ENCODE data around the gene PHRF1.
A peak's percentile ranks its signal among the peaks of the same experiment; 100 is the strongest.
"Not testable (repeated sequence)": the region's sequence is repeated elsewhere in the genome, so short reads cannot be mapped to it uniquely, and the experiment has no call there.

The PHRF1 gene

GRCh38 chr11:567629-568292 is 8.5 kb upstream of the PHRF1 start:
- H3K27me3 Mint-ChIP-seq = peaks cover 16% of the 10 kb centered on the region
- DNase-seq = no peak
- peak overlapping the region; percentile 83 for H3K4me3 Mint-ChIP-seq
- peaks cover 16% of the 10 kb centered on the region for H3K36me3 Mint-ChIP-seq
- no peaks in the 10 kb centered on the region for H3K9me3 Mint-ChIP-seq
- peak overlapping the region; percentile 71 for H3K27ac Mint-ChIP-seq
- CTCF ChIA-PET = interaction anchor here (0.6 kb wide), 1 partner anchor 86 kb away, joined by 3 read pairs; no protein-coding TSS in a partner anchor
- peaks cover 25% of the 10 kb centered on the region for H3K4me1 Mint-ChIP-seq

- no peaks in the 10 kb centered on the region for H3K9me3 Mint-ChIP-seq
- peaks cover 16% of the 10 kb centered on the region for H3K27me3 Mint-ChIP-seq
- peak overlapping the region; percentile 82 for H3K4me3 Mint-ChIP-seq
- peak; percentile 96 for DNase-seq
- CTCF ChIA-PET = interaction anchor here (0.6 kb wide), 1 partner anchor 87 kb away, joined by 3 read pairs; no protein-coding TSS in a partner anchor
- H3K27ac Mint-ChIP-seq = peak overlapping the region; percentile 84
- peaks cover 15% of the 10 kb centered on the region for H3K36me3 Mint-ChIP-seq
- H3K4me1 Mint-ChIP-seq = peaks cover 27% of the 10 kb centered on the region
These were observed 7.7 kb upstream of the PHRF1 start for GRCh38 chr11:568306-569157.

- CTCF ChIA-PET = no interaction called here
- Mint-ChIP-seq H3K4me3 (peak overlapping the region; percentile 82), H3K9me3 (no peaks in the 10 kb centered on the region), H3K27me3 (peaks cover 20% of the 10 kb centered on the region), H3K4me1 (peaks cover 32% of the 10 kb centered on the region), H3K36me3 (peaks cover 11% of the 10 kb centered on the region), H3K27ac (peak overlapping the region; percentile 84)
- DNase-seq = no peak
These were observed 6.9 kb upstream of the PHRF1 start for GRCh38 chr11:569158-569885.

GRCh38 chr11:571802-572185 is 4.5 kb upstream of the PHRF1 start:
- no peak for DNase-seq
- peaks cover 4% of the 10 kb centered on the region for H3K36me3 Mint-ChIP-seq
- CTCF ChIA-PET = no interaction called here
- peaks cover 28% of the 10 kb centered on the region for H3K27me3 Mint-ChIP-seq
- peaks cover 35% of the 10 kb centered on the region for H3K4me1 Mint-ChIP-seq
- no peak overlapping the region for H3K27ac Mint-ChIP-seq
- no peaks in the 10 kb centered on the region for H3K9me3 Mint-ChIP-seq
- no peak overlapping the region for H3K4me3 Mint-ChIP-seq

- peaks cover 5% of the 10 kb centered on the region for H3K36me3 Mint-ChIP-seq
- peaks cover 28% of the 10 kb centered on the region for H3K27me3 Mint-ChIP-seq
- H3K4me3 Mint-ChIP-seq = no peak overlapping the region
- CTCF ChIA-PET = no interaction called here
- peaks cover 38% of the 10 kb centered on the region for H3K4me1 Mint-ChIP-seq
- H3K9me3 Mint-ChIP-seq = no peaks in the 10 kb centered on the region
- DNase-seq = no peak
- H3K27ac Mint-ChIP-seq = no peak overlapping the region
These were observed 3.0 kb upstream of the PHRF1 start for GRCh38 chr11:573146-573759.

GRCh38 chr11:574031-574570 is 2.2 kb upstream of the PHRF1 start:
- Mint-ChIP-seq H3K4me3 (peak overlapping the region; percentile 89), H3K27me3 (peaks cover 26% of the 10 kb centered on the region), H3K4me1 (peaks cover 45% of the 10 kb centered on the region), H3K27ac (peak overlapping the region; percentile 79)
- DNase-seq = peak; percentile 43
- H3K9me3 Mint-ChIP-seq, H3K36me3 Mint-ChIP-seq, CTCF ChIA-PET: not testable (repeated sequence)

GRCh38 chr11:574632-575312 is 1.5 kb upstream of the PHRF1 start:
- H3K4me1 Mint-ChIP-seq = peaks cover 49% of the 10 kb centered on the region
- peak overlapping the region; percentile 89 for H3K4me3 Mint-ChIP-seq
- peaks cover 22% of the 10 kb centered on the region for H3K27me3 Mint-ChIP-seq
- H3K36me3 Mint-ChIP-seq = peaks cover 5% of the 10 kb centered on the region
- DNase-seq = peak; percentile 50
- no peaks in the 10 kb centered on the region for H3K9me3 Mint-ChIP-seq
- CTCF ChIA-PET = interaction anchor here (1.1 to 1.6 kb wide), 2 partner anchors 9 to 19 kb away, joined by 4 to 5 read pairs; no protein-coding TSS in a partner anchor
- peak overlapping the region; percentile 70 for H3K27ac Mint-ChIP-seq

GRCh38 chr11:575313-575995 is 816 bp upstream of the PHRF1 start:
- Mint-ChIP-seq H3K4me3 (peak overlapping the region; percentile 89), H3K27ac (peak overlapping the region; percentile 70), H3K4me1 (peaks cover 50% of the 10 kb centered on the region), H3K36me3 (peaks cover 5% of the 10 kb centered on the region), H3K27me3 (peaks cover 17% of the 10 kb centered on the region), H3K9me3 (no peaks in the 10 kb centered on the region)
- CTCF ChIA-PET = interaction anchor here (0.9 to 1.6 kb wide), 3 partner anchors 9 to 38 kb away, joined by 3 to 5 read pairs (median 4); no protein-coding TSS in a partner anchor
- DNase-seq = no peak

- Mint-ChIP-seq H3K4me3 (peak overlapping the region; percentile 90), H3K4me1 (peaks cover 54% of the 10 kb centered on the region), H3K9me3 (no peaks in the 10 kb centered on the region), H3K27me3 (peaks cover 12% of the 10 kb centered on the region), H3K36me3 (peaks cover 15% of the 10 kb centered on the region), H3K27ac (peak overlapping the region; percentile 87)
- CTCF ChIA-PET = no interaction called here
- peak; percentile 39 for DNase-seq
These were observed 741 bp downstream of the PHRF1 start for GRCh38 chr11:576811-577610.

GRCh38 chr11:577611-577894 is 1.3 kb downstream of the PHRF1 start:
- H3K9me3 Mint-ChIP-seq = no peaks in the 10 kb centered on the region
- peaks cover 54% of the 10 kb centered on the region for H3K4me1 Mint-ChIP-seq
- peaks cover 12% of the 10 kb centered on the region for H3K27me3 Mint-ChIP-seq
- CTCF ChIA-PET = interaction anchor here (1.5 kb wide), 1 partner anchor 10 kb away, joined by 3 read pairs; no protein-coding TSS in a partner anchor
- DNase-seq = no peak
- H3K27ac Mint-ChIP-seq = peak overlapping the region; percentile 87
- H3K36me3 Mint-ChIP-seq = peaks cover 17% of the 10 kb centered on the region
- H3K4me3 Mint-ChIP-seq = peak overlapping the region; percentile 90

- Mint-ChIP-seq H3K27ac (peak overlapping the region; percentile 73), H3K4me1 (peaks cover 50% of the 10 kb centered on the region), H3K36me3 (peaks cover 19% of the 10 kb centered on the region), H3K9me3 (no peaks in the 10 kb centered on the region), H3K27me3 (peaks cover 12% of the 10 kb centered on the region), H3K4me3 (peak overlapping the region; percentile 90)
- no peak for DNase-seq
- CTCF ChIA-PET = interaction anchor here (1.0 to 1.5 kb wide), 2 partner anchors 9 to 16 kb away, joined by 3 to 4 read pairs; no protein-coding TSS in a partner anchor
These were observed 2.2 kb downstream of the PHRF1 start for GRCh38 chr11:578276-579035.

Measured in activated naive CD4-positive, alpha-beta T cell treated with anti-CD3 and anti-CD28 coated beads, Interleukin-2, amount 10 ng/mL, durations not matched to agents 7 days and 5 days (primary cell).